HuH-7 (cell line): ENCODE measurements around the gene ZMYM1.
"Not testable (repeated sequence)": the region's sequence is repeated elsewhere in the genome, so short reads cannot be mapped to it uniquely, and the experiment has no call there.

ENCODE experiments used
- DNase-seq: peaks from one replicate; pipeline ENCODE4 v3.0.0; 2011; ENCODE audit warnings: low spot score

Gene ZMYM1

DNA sequence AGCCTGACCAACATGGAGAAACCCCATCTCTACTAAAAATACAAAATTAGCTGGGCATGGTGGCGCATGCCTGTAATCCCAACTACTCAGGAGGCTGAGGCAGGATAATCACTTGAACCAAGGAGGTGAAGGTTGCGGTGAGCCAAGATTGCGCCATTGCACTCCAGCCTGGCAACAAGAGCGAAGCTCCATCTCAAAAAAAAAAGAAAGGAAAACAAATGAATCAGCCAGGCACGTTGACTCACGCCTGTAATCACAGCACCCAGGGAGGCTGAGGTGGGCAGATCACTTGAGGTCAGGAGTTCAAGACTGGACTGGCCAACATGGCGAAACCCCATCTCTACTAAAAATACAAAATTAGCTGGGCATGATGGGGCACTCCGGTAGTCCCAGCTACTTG, 2.8 kb upstream of the ZMYM1 start:
- not testable (repeated sequence) for DNase-seq

DNA sequence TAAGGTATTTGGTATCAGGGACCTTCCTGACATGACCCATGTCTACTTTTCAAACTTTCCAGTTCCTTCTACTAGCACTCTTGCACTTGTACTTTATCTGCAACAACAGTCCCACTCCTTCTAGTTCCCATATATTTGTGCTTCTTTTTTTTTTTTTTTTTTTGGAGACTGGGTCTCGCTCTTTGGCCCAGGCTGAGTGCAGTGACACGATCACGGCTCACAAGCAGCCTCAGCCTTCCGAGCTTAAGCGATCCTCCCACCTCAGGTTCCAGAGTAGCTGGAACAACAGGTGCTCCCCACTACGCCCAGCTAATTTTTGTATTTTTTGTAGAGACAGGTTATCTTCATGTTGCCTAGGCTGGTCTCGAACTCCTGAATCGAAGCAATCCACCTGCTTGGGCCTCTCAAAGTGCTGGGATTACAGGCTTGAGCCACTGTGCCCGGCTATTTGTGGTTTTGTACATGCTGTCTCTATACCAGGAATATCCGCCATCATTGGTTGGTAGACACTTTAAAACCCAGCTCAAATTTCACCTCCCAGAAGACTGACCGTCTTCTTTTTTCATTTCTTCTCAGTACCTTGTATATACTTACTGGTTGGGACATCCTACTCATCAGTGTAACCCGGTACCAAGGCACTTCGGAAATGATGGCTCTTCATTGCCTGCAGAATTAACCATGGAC, 1.1 kb downstream of the ZMYM1 start:
- DNase-seq = no peak

DNA sequence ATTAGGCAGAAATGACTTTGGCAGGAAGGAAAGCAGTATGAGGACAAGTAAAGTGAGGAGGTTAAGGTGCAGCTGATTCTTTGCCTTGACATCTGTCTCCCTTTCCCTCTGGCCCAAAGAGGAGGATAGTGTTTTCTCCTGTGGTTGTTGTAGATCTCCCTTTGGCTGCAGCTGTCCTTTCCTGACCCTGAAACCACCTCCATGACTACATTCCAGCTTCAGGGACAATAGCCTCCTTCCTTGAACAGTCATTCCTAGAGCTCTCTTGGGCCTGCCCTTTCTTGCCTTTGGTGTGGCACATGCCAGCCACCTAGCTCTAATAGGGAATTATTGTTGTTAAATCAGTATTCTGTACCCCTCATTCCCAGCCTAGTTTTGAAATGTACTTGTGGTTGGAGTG, 6.2 kb downstream of the ZMYM1 start:
- DNase-seq = no peak

DNA sequence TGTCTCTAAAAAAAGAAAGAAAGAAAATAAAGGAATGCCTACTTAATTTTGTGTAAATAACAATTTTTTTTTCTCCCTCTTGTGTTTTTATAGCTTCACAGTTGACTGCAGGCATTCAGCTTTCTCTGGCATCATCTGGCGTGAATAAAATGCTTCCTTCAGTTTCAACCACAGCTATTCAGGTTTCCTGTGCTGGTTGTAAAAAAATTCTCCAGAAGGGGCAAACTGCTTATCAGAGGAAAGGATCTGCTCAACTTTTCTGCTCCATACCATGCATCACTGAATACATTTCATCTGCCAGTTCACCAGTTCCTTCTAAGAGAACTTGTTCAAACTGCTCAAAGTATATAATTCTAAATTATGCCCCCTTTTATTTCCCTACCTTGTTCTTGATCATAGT, 18.0 kb downstream of the ZMYM1 start:
- no peak for DNase-seq

DNA sequence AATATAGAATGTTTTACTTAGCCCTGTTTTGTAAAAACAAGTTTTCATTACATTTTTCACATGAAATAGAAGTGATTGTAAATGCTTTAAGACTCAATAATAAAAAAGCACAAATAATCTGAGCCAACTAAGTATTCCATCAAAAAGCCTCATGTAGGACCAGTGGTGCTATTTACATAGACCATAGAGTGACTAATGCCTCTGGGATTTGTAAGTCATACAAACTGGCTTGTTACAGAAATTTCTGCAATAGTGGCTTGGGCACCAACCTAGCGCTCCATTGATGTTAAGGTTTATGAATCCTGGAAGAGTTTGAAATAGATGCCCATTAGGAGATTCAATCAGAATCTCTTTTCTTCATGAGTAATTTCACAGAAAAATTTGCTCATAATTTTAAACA, 31.9 kb downstream of the ZMYM1 start:
- no peak for DNase-seq

DNA sequence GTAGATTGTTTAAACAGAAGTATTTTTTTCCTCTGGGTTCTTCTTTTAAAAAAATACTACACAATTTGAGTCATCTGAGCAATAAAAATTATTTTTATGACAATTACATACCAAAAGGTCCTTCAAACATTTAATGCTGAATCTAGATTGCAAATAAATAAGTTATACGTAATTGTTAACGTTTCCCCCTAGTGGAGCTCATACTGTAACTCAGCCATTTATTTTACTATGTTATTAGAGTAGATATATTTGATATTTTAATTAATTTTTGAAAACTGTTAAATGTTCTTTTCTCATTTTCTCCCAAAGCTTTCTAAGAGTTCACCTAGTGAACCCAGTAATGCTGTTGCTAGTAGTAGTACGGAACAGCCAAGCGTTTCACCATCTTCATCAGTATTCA, 33.5 kb downstream of the ZMYM1 start:
- no peak for DNase-seq

DNA sequence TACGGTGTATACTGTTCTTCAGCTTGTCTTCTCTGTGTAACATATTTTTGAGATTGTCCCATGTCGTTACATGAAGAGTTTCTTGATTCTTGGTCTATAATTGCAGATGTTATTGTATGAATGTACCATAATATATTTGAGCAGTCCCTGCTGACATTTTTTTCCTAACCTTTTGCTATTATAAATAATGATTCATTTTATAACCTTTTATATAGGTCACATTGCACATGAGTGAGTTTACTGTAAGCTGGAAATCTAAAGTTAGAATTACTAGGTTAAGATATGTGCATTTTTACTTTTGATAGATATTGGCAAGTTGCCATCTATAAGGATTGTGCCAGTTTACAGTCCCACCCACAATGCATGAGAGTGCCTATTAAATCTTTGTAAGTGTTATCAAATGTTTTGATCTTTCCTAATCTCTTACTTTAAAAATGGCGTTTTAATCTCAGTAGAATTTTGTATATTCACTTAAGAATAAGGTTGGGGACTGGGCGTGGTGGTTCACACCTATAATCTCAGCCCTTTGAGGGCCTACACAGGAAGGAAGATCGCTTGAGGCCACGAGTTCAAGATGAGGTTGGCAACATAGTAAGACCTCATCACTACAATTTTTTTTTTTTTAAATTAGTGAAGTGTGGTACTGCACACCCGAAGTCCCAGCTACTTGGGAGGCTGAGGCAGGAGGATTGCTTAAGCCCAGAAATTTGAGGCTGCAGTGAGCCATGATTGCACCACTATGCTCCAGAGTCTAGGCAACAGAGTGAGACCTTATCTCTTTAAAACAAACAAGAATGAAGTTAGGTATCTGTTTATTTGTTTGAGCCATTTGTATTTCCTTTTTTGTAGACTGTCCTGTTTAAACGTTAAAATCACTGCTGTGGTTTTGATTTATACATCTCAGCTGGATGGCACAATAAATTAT, 36.5 kb downstream of the ZMYM1 start:
- no peak for DNase-seq

DNA sequence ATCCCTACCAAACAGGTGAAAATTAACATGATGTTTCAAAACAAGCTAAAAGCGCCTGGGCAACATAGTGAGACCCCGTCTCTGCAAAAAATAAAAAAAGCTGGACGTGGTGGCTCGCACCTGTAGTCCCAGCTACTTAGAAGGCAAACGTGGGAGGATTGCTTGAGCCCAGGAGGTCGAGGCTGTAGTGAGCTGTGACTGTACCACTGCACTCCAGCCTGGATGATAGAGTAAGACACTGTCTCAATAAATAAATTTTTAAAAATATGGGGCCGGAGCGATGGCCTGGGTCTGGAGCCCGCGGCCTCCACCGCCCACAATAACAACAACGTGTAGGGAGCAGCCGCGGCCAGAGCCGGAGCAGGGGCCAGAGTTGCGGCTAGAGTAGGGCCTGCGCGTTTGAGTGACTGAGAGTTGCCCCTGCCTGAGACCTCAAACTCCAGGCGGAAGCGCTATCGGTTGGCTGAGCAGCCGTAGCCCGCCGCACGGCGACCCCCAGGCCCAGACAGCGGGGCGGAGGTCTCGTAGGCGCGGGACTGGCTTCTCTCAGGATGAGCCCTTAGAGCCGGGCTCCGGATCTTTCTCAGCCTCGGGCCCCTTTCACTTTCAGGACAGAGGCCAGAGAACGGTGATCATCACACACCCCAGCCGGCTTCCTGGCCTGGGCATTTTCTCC, 41.4 kb downstream of the ZMYM1 start:
- no peak for DNase-seq

DNA sequence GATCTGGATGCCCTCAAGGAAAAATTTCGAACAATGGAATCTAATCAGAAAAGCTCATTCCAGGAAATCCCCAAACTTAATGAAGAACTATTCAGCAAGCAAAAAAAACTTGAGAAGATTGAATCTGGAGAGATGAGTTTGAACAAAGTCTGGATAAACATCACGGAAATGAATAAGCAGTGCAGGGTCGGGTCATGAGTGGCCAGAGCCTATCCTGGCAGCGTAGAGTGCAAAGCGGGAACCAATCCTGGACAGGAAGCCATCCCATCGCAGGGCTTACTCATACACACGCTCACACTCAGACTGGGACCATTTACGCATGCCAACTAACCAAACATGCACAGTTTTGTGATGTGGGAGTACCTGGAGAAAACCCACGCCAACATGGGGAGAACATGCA, 43.1 kb downstream of the ZMYM1 start:
- no peak for DNase-seq

DNA sequence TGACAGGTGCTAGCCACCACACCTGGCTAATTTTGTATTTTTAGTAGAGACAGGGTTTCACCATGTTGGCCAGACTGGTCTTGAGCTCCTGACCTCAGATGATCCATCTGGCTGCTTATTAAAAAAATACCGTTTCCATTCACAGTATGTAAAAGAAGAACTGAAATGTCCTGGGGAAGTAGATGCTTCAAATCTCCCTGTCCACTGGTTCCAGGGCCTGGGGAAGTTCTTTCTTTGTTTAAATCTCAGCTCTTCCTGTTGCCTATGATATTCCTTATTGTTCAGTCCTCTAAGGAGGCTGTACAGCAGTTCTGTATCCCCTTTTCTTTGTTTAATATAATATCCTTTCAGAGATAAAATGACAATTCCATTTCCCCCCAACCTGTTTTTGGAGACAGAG, 47.4 kb downstream of the ZMYM1 start:
- no peak for DNase-seq

DNA sequence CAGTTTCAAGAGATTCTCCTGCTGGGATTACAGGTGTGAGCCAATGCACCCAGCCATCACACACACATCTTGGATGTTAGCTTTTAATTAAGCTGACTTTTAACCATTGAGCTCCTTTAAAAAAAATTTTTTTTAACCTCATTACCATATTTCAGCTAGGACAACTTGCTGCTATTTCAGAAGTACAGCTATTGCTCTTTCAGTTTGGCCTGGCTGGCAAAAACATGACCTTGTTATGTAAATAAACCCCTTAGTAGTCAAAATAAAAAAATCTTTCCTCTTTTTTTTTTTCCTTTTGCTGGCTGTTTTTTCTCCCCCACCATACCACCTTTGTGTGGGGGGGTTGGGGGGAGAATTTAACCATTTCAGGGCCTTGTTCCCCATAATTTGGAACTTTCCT, 49.9 kb downstream of the ZMYM1 start:
- DNase-seq = no peak

DNA sequence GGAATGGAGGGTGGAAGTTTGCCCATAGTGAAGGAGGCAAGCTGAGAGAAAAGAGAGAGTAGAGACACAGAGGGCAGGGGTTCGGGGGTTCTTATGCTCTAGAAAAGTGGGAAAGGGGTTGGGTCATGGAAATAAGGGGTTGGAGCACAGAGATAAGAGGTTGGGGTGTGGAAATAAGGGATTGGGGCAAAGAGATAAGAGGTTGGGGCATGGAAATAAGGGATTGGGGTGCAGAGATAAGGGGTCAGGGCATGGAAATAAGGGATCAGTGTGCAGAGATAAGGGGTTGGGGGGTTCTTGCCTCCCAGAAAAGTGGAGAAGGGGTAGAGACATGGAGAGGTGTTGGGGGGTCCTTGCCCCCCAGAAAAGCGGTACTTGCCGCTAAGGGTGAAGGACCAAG, 57.6 kb downstream of the ZMYM1 start:
- no peak for DNase-seq

DNA sequence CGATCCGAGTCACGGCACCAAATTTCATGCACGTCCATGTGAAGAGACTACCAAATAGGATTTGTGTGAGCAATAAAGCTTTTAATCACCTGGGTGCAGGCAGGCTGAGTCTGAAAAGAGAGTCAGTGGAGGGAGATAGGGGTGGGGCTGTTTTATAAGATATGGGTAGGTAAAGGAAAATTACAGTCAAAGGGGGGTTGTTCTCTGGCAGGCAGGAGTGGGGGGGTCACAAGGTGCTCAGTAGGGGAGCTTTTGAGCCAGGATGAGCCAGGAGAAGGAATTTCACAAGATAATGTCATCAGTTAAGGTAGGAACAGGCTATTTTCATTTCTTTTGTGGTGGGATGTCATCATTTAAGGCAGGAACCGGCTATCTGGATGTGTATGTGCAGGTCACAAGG, 58.4 kb downstream of the ZMYM1 start:
- DNase-seq = not testable (repeated sequence)

DNA sequence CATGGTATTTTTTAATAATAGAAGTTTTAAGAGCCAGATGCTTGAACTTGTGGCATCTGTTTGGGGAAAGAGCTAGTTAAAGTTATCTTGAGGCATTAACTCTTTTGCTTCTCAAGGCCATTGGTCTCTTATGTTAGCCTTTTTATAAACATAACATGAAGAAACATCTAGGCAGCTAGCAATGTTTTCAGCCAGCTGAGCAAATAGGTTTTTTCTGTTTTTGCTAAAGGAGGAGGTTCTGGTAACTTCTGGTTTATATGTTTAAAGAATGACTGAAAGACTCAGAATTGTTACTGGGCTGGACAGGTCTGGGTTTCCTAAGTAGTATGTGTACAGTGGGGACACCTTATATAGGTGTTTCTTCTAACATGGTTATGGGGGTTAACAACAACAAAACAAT, 63.1 kb downstream of the ZMYM1 start:
- not testable (repeated sequence) for DNase-seq

DNA sequence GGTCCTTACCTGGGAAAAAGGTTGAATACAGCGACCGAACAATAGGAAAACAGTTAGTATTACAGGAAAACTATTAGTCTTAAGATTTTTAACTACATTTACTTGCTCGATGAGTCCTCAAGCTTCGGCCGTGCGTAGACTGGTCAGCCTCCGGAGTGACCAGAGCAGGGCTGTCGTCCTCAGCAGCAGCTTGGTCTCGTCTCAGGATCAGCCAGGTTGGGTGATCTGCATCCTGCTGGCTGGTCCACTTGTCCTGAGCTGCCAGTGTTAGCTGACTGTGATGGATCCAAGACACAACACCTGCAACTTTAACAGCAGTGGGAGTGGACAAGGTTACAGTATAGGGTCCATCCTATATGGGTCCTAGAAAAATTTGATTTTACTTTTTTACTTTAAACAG, 63.5 kb downstream of the ZMYM1 start:
- not testable (repeated sequence) for DNase-seq

DNA sequence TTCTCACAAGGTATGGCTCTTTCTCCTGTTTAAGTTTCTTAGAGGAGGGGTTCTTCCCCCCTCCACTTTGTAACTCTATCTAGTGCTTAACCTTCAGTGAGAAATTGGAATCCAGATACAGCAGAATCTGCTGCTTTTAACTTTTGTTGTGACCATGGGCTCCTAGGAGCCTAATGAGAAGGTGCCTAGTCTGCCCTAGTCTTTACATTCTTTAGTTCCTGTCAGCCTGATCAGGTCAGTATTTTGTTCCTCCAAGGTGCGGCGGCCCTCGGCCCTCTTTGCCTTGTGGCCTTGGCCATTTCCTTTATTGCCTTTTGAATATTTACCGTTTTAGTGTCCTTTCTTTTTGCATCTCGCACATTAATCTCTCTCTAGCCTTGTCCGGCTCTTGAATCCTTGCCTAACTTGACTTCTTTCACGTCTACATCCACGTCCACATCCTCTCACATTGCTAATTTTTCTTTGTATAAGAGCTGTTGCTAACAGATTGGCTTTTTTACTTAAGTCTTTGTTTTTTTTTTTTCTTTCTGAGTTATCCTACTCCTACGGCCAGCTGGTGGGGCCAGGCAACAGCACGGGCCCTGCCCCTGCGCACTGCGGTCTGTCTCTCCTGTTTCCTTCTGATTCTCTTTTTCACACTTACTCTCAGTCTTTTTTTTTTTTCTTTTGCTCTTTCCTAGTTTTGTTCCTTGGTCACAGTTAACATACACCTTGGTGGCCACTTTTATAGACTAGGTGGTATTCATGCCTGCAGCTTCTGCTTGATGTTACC, 64.7 kb downstream of the ZMYM1 start:
- DNase-seq = no peak

DNA sequence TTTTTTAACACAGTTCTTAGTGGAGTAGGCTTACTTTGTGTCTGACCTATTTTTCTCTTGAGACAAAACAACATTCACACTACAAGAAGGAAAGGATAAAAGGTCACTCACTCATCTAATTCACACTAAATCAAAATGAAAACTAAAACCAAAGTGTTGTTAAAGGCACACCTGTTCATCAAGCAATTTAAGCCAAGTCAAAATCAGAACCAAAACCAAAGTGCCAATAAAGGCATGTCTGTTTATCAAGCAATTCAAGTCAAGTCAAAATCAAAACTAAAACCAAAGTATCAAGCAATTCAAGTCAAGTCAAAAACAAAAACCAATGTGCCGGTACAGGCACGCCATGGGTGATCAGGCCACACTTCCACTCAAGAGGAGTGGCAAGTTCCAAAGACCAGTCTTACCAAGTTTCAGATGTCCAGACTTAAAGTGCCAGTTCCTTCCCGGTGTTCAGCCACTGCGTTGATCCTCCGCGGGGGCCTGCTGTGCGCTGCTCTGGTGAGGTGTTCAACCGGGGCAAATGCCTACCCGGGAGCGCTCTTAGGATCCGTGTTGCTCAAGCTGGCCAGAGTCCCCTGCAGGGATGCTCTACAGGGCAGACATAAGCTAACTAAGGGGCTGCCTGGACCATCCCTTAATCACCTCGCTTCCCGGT, 66.8 kb downstream of the ZMYM1 start:
- not testable (repeated sequence) for DNase-seq

DNA sequence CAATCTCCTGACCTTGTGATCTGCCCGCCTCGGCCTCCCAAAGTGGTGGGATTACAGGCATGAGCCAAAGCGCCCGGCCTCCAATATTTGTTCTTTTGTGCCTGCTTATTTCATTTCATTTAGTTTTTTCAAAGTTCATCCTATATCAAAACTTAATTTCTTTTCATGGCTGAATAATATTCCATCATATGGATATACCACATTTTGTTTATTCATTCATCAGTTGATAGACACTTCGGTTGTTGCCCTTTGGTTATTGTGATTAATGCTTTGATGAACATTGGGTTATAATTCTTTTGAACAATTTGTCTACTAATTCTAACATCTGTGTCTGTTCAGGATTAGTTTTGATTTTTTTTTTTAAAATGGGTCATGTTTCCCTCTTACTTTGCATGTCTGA, 72.0 kb downstream of the ZMYM1 start:
- DNase-seq = no peak

DNA sequence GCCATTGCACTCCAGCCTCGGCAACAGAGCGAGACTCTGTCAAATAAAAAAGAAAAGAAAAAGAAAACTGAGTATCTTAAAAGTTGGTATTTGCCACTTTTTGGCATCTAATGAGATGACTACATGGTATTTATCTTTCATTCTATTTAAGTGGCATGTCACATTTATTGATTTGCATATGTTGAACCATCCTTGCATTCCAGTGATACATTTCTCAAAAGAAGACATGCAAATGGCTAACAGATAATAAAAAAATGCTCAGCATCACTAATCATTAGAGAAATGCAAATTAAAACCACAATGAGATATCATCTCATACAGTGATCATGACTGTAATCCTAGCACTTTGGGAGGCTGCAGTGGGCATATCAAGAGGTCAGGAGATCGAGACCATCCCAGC, 85.7 kb downstream of the ZMYM1 start:
- DNase-seq = no peak
